B cell (primary cell): Measurements from ENCODE around the gene ARL4C.

Experiments
- EZH2 ChIP-seq: IDR thresholded peaks from 2 replicates; pipeline ENCODE4 v1.6.1; 2012; ENCODE audit warnings: borderline replicate concordance, low read depth, mild to moderate bottlenecking, moderate library complexity, low read length; ENCODE audit not compliant: insufficient read depth, poor library complexity, severe bottlenecking
- TF ChIP-seq, protein P1 (sequence below): fragments of 200-600 bp; IDR thresholded peaks from one replicate; pipeline ENCODE4 v1.8.0; 2022; ENCODE audit warnings: antibody characterized with exemption, mild to moderate bottlenecking

DNA sequence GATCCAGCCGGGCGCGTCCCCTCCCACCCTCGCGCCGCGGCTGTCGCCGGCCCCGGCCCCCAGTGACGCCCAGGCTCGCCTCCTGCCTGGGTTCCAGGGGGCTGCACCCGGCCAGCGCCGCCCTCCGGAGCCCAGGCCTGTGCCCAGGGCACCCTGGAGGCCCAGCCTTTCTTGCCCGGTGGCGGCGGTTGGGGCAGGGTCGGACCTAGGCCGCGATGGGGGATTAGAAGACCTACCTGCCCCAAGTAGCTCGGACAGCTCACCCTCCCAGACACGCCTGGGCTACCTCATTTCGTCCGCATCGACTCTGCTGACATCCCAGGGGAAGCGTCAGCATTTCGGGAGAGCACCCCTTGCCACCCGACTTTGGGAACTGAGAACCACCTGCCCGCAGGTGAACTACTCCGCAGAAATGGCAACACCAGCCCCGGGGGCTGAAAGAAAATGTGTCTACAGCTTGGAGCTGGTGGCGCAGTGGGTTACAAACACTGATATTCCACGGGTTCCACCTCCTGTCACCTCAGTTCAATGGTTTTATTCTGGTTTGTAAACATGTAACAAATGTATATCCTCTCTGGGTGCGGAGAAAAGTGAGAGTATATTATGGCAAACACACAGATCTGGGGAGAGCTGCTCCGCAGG is 834 bp upstream of the ARL4C start:
- TF ChIP-seq, protein P1, sequence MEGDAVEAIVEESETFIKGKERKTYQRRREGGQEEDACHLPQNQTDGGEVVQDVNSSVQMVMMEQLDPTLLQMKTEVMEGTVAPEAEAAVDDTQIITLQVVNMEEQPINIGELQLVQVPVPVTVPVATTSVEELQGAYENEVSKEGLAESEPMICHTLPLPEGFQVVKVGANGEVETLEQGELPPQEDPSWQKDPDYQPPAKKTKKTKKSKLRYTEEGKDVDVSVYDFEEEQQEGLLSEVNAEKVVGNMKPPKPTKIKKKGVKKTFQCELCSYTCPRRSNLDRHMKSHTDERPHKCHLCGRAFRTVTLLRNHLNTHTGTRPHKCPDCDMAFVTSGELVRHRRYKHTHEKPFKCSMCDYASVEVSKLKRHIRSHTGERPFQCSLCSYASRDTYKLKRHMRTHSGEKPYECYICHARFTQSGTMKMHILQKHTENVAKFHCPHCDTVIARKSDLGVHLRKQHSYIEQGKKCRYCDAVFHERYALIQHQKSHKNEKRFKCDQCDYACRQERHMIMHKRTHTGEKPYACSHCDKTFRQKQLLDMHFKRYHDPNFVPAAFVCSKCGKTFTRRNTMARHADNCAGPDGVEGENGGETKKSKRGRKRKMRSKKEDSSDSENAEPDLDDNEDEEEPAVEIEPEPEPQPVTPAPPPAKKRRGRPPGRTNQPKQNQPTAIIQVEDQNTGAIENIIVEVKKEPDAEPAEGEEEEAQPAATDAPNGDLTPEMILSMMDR = no peak
- TF ChIP-seq EZH2 = no peak
